H9 (cell line): ENCODE measurements around the gene ATE1. TPM values are rescaled to one million over a fixed set of nuclear protein-coding genes. Genes with fewer than 3 reads are reported as not detected.

Experiments
- DNase-seq: peaks from one replicate; pipeline ENCODE4 v3.0.0-alpha.2; 2017
- H2AFZ ChIP-seq: one replicate; pipeline ENCODE4 v1.6.1; 2013; ENCODE audit warnings: mild to moderate bottlenecking, low read length, control low read depth, moderate library complexity
- H2AK5ac ChIP-seq: 2 replicates; pipeline ENCODE4 v1.6.1; 2013; ENCODE audit warnings: low read length, control low read depth, mixed read lengths; ENCODE audit not compliant: insufficient read length
- H2BK120ac ChIP-seq: one replicate; pipeline ENCODE4 v1.6.1; 2013; ENCODE audit warnings: low read depth, mild to moderate bottlenecking, low read length, control low read depth, inconsistent platforms; ENCODE audit not compliant: poor library complexity, severe bottlenecking
- H2BK12ac ChIP-seq: 2 replicates; pipeline ENCODE4 v1.6.1; 2013; ENCODE audit warnings: low read length, control low read depth, mixed read lengths, low read depth; ENCODE audit not compliant: insufficient read length
- H2BK15ac ChIP-seq: 2 replicates; pipeline ENCODE4 v1.6.1; 2013; ENCODE audit warnings: low read depth, low read length, control low read depth
- H2BK20ac ChIP-seq: one replicate; pipeline ENCODE4 v1.6.1; 2013; ENCODE audit warnings: low read depth, mild to moderate bottlenecking, low read length, control low read depth, inconsistent platforms; ENCODE audit not compliant: poor library complexity, severe bottlenecking
- H2BK5ac ChIP-seq: 2 replicates; pipeline ENCODE4 v1.6.1; 2013; ENCODE audit warnings: low read length, control low read depth, mixed read lengths; ENCODE audit not compliant: insufficient read length
- H3K14ac ChIP-seq: 2 replicates; pipeline ENCODE4 v1.6.1; 2013; ENCODE audit warnings: low read length, control low read depth; ENCODE audit not compliant: insufficient read depth
- H3K18ac ChIP-seq: 2 replicates; pipeline ENCODE4 v1.6.1; 2013; ENCODE audit warnings: low read depth, mild to moderate bottlenecking, mixed read lengths, low read length, control low read depth; ENCODE audit not compliant: insufficient read length
- H3K23ac ChIP-seq: 2 replicates; pipeline ENCODE4 v1.6.1; 2013; ENCODE audit warnings: low read length, control low read depth, mixed read lengths, low read depth; ENCODE audit not compliant: insufficient read length
- H3K23me2 ChIP-seq: 2 replicates; pipeline ENCODE4 v1.6.1; 2013; ENCODE audit warnings: low read depth, mild to moderate bottlenecking, mixed read lengths, low read length, control low read depth; ENCODE audit not compliant: insufficient read length, poor library complexity, severe bottlenecking
- H3K27ac ChIP-seq: 2 replicates; pipeline ENCODE4 v1.5.1; 2013; ENCODE audit warnings: low read length, control low read depth, mixed read lengths, low read depth; ENCODE audit not compliant: insufficient read length
- H3K27me3 ChIP-seq: 2 replicates; pipeline ENCODE4 v1.6.1; 2013; ENCODE audit warnings: low read length, control low read depth, inconsistent platforms; ENCODE audit not compliant: insufficient read depth
- H3K4ac ChIP-seq: 2 replicates; pipeline ENCODE4 v1.6.1; 2013; ENCODE audit warnings: low read depth, mild to moderate bottlenecking, control low read depth, inconsistent platforms, low read length, moderate library complexity
- H3K4me1 ChIP-seq: 2 replicates; pipeline ENCODE4 v1.6.1; 2013; ENCODE audit warnings: low read length, control low read depth, inconsistent platforms; ENCODE audit not compliant: insufficient read depth
- H3K4me2 ChIP-seq: 2 replicates; pipeline ENCODE4 v1.6.1; 2013; ENCODE audit warnings: low read length, control low read depth, mixed read lengths; ENCODE audit not compliant: insufficient read length, insufficient read depth
- H3K56ac ChIP-seq: 2 replicates; pipeline ENCODE4 v1.6.1; 2013; ENCODE audit warnings: low read depth, mild to moderate bottlenecking, mixed read lengths, low read length, control low read depth; ENCODE audit not compliant: insufficient read length
- H3K79me1 ChIP-seq: 2 replicates; pipeline ENCODE4 v1.6.1; 2013; ENCODE audit warnings: low read depth, mild to moderate bottlenecking, moderate library complexity, low read length, control low read depth, inconsistent platforms; ENCODE audit not compliant: insufficient read depth, poor library complexity, severe bottlenecking
- H3K79me2 ChIP-seq: 2 replicates; pipeline ENCODE4 v1.6.1; 2013; ENCODE audit warnings: low read length, control low read depth, inconsistent platforms; ENCODE audit not compliant: insufficient read depth
- H3K9ac ChIP-seq: 2 replicates; pipeline ENCODE4 v1.6.1; 2013; ENCODE audit warnings: low read length, control low read depth, mixed read lengths; ENCODE audit not compliant: insufficient read length; ENCODE audit errors: extremely low read depth
- H3K9me3 ChIP-seq: one replicate; pipeline ENCODE4 v1.6.1; 2013; ENCODE audit warnings: low read depth, low read length, inconsistent platforms; ENCODE audit not compliant: control insufficient read depth
- H3T11ph ChIP-seq: one replicate; pipeline ENCODE4 v1.6.1; 2013; ENCODE audit warnings: mild to moderate bottlenecking, low read length, control low read depth, inconsistent platforms
- H4K20me1 ChIP-seq: one replicate; pipeline ENCODE4 v1.6.1; 2013; ENCODE audit not compliant: control insufficient read depth, insufficient read length, insufficient read depth
- H4K5ac ChIP-seq: 2 replicates; pipeline ENCODE4 v1.6.1; 2013; ENCODE audit warnings: low read depth, mild to moderate bottlenecking, mixed read lengths, low read length, control low read depth; ENCODE audit not compliant: insufficient read length
- H4K8ac ChIP-seq: replicated peaks from 2 replicates; pipeline ENCODE4 v1.6.1; 2013; ENCODE audit warnings: low read length, control low read depth, mixed read lengths, low read depth; ENCODE audit not compliant: insufficient read length
- H4K91ac ChIP-seq: 2 replicates; pipeline ENCODE4 v1.6.1; 2013; ENCODE audit warnings: low read depth, mild to moderate bottlenecking, moderate library complexity, mixed read lengths, low read length, control low read depth; ENCODE audit not compliant: insufficient read length
- H3K27ac Mint-ChIP-seq, 3 experiments: 2 replicates in 2 of 3; 3 replicates in 1 of 3; pipeline ENCODE4 v1.8.0; 2020 to 2021; ENCODE audit warnings: mixed read lengths in 3 of 3, mild to moderate bottlenecking in 1 of 3, moderate library complexity in 1 of 3
- H3K27me3 Mint-ChIP-seq: 2 replicates; pipeline ENCODE4 v1.8.0; 2021; ENCODE audit warnings: low read depth, mild to moderate bottlenecking, moderate library complexity, mixed read lengths
- H3K36me3 Mint-ChIP-seq, 3 experiments: 2 replicates in 2 of 3; 3 replicates in 1 of 3; pipeline ENCODE4 v1.8.0; 2020 to 2021; ENCODE audit warnings: low read depth in 3 of 3, mixed read lengths in 3 of 3; ENCODE audit not compliant: insufficient read depth in 1 of 3
- H3K4me1 Mint-ChIP-seq, 2 experiments: 2 replicates each; pipeline ENCODE4 v1.8.0; 2020; ENCODE audit warnings: mixed read lengths in 2 of 2
- H3K4me3 Mint-ChIP-seq, 2 experiments: 2 replicates in 1 of 2; 3 replicates in 1 of 2; pipeline ENCODE4 v1.8.0; 2020 to 2021; ENCODE audit warnings: mild to moderate bottlenecking in 2 of 2, mixed read lengths in 2 of 2, moderate library complexity in 1 of 2
- H3K9me3 Mint-ChIP-seq, 2 experiments: 2 replicates in 1 of 2; 3 replicates in 1 of 2; pipeline ENCODE4 v1.8.0; 2020; ENCODE audit warnings: mild to moderate bottlenecking in 2 of 2, mixed read lengths in 2 of 2, moderate library complexity in 1 of 2
- WGBS: extraction: QIAGEN DNeasy Blood & Tissue Kit; methylation state at CpG from one replicate; pipeline ENCODE4 v1.1.7; 2013; ENCODE audit warnings: missing lambda C conversion rate, low lambda C conversion rate, mixed read lengths; ENCODE audit not compliant: insufficient read length; ENCODE audit errors: extremely low coverage; 5-methylcytosine and 5-hydroxymethylcytosine counted together
- total RNA-seq: library from RNA; stranded (reverse); gene quantifications from 2 replicates; pipeline ENCODE4 v1.2.1, GENCODE V29; 2021
- TF ChIP-seq, protein P1 (sequence below): fragments of 200-600 bp; sonication (generic); conservative IDR thresholded peaks from 3 replicates; pipeline ENCODE4 v1.8.0; 2021; ENCODE audit warnings: antibody characterized with exemption, mild to moderate bottlenecking

Gene ATE1
- total RNA-seq, 1 experiment from 2014 or later = 29.0 TPM

DNA sequence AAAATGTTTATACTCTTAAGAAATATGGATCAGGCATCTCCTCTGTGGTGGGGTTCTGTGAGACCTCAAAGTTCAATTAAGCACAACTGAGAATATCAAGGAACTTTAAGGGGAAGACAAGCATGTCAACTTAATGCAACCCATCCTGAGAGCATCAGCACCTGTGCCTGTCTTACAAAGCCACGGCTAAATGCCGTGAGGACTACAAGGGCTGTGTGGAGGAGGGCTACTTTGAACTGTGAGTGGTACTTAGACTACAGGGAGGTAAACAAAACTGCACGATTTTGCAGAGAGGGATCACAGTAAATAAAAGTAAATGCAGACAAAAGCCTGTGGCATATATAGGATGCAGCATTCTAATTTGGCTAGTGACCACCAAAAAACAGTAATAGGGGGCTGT lies 139.1 kb downstream of the ATE1 start:
- WGBS = no CpG with 5 or more reads among the region's 3 CpGs
- no peaks in the 10 kb centered on the region; a peak in 3 of 7 replicates for H3K36me3 Mint-ChIP-seq
- H3K27ac Mint-ChIP-seq = no peak overlapping the region
- Histone ChIP-seq H2AK5ac (no peak overlapping the region), H3K9ac (no peak overlapping the region), H3K79me1 (no peaks in the 10 kb centered on the region), H2BK20ac (no peak overlapping the region), H3K4me1 (no peaks in the 10 kb centered on the region), H3K56ac (no peak overlapping the region), H2BK15ac (no peak overlapping the region), H4K91ac (no peak overlapping the region), H4K8ac (no peak overlapping the region), H3T11ph (no peak overlapping the region), H2BK5ac (no peak overlapping the region), H3K23ac (no peak overlapping the region), H2BK12ac (no peak overlapping the region), H3K79me2 (no peaks in the 10 kb centered on the region), H4K5ac (no peak overlapping the region), H3K18ac (no peak overlapping the region), H3K9me3 (no peaks in the 10 kb centered on the region), H3K4me2 (no peak overlapping the region), H3K14ac (no peak overlapping the region), H3K27me3 (no peaks in the 10 kb centered on the region), H2AFZ (no peak overlapping the region), H3K27ac (no peak overlapping the region), H3K4ac (no peak overlapping the region), H2BK120ac (no peak overlapping the region), H4K20me1 (no peaks in the 10 kb centered on the region), H3K23me2 (no peaks in the 10 kb centered on the region)
- no peaks in the 10 kb centered on the region for H3K9me3 Mint-ChIP-seq
- TF ChIP-seq, protein P1, sequence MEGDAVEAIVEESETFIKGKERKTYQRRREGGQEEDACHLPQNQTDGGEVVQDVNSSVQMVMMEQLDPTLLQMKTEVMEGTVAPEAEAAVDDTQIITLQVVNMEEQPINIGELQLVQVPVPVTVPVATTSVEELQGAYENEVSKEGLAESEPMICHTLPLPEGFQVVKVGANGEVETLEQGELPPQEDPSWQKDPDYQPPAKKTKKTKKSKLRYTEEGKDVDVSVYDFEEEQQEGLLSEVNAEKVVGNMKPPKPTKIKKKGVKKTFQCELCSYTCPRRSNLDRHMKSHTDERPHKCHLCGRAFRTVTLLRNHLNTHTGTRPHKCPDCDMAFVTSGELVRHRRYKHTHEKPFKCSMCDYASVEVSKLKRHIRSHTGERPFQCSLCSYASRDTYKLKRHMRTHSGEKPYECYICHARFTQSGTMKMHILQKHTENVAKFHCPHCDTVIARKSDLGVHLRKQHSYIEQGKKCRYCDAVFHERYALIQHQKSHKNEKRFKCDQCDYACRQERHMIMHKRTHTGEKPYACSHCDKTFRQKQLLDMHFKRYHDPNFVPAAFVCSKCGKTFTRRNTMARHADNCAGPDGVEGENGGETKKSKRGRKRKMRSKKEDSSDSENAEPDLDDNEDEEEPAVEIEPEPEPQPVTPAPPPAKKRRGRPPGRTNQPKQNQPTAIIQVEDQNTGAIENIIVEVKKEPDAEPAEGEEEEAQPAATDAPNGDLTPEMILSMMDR = no peak
- no peak overlapping the region for H3K4me3 Mint-ChIP-seq
- H3K27me3 Mint-ChIP-seq = no peaks in the 10 kb centered on the region
- DNase-seq = no peak
- peaks cover 0 to 3% of the 10 kb centered on the region in 2 experiments; a peak in 2 of 4 replicates for H3K4me1 Mint-ChIP-seq
